SH-SY5Y (cell line): ENCODE data around the gene HTD2.

Experiments
- GATA2 ChIP-seq: IDR thresholded peaks from 2 replicates; pipeline ENCODE4 v1.6.1; 2011; ENCODE audit warnings: mild to moderate bottlenecking, low read depth, low read length
- GATA3 ChIP-seq: IDR thresholded peaks from 2 replicates; pipeline ENCODE4 v1.6.1; 2011; ENCODE audit warnings: low read depth, mild to moderate bottlenecking, low read length, moderate library complexity

DNA sequence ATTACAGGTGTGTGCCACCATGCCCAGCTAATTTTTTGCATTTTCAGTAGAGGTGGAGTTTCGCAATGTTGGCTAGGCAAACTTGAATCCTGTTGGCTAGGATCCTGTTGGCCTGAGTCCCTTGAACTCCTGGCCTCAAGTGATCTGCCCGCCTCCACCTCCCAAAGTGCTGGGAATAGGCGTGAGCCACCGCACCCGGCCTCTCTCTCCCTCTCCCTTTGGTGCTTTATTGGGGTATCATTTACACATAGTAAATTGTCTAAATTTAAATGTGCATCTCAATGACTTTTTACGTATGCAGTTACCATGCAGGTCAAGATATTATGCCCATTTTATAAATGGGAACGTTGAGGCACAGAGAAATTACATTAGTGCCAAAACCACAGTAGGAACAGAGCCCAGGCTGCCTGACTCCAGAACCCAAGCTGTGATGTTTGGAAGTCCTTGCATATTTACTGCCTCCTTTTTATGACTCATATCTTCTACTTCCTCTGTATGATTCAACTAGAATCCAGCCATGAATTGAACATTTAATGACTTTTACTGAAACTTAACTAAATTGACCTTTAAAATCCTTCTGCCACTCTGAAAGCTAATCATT is 34.3 kb upstream of the HTD2 start:
- TF ChIP-seq GATA3 (no peak), GATA2 (no peak)
